CD4-positive, alpha-beta T cell treated with Interleukin-15 for 4 hours (primary cell): ENCODE results near the gene DLX1.
"Not testable (repeated sequence)": the region's sequence is repeated elsewhere in the genome, so short reads cannot be mapped to it uniquely, and the experiment has no call there.

Experiments used
- DNase-seq: peaks from one replicate; pipeline ENCODE4 v3.0.0-alpha.2; 2020; ENCODE audit warnings: low spot score

Gene DLX1

GRCh38 chr2:172114579-172114978 lies 29.3 kb downstream of the DLX1 start:
- no peak for DNase-seq

- DNase-seq: no peak
Observed at GRCh38 chr2:172116107-172116506, 30.8 kb downstream of the DLX1 start.

GRCh38 chr2:172119089-172119488 lies 33.8 kb downstream of the DLX1 start:
- DNase-seq: no peak

- DNase-seq: no peak
Observed at GRCh38 chr2:172120118-172120517, 34.8 kb downstream of the DLX1 start.

GRCh38 chr2:172128484-172128883 lies 43.2 kb downstream of the DLX1 start:
- DNase-seq: no peak

GRCh38 chr2:172129404-172129803 lies 44.1 kb downstream of the DLX1 start:
- no peak for DNase-seq

- no peak for DNase-seq
Observed at GRCh38 chr2:172131713-172132555, 46.6 kb downstream of the DLX1 start.

- no peak for DNase-seq
Observed at GRCh38 chr2:172134270-172134669, 49.0 kb downstream of the DLX1 start.

- no peak for DNase-seq
Observed at GRCh38 chr2:172135446-172135845, 50.1 kb downstream of the DLX1 start.

- DNase-seq: no peak
Observed at GRCh38 chr2:172137109-172137508, 51.8 kb downstream of the DLX1 start.

- no peak for DNase-seq
Observed at GRCh38 chr2:172137943-172138342, 52.6 kb downstream of the DLX1 start.

GRCh38 chr2:172138727-172139126 lies 53.4 kb downstream of the DLX1 start:
- not testable (repeated sequence) for DNase-seq
